Astrocyte (in vitro differentiated cells and primary cell): ENCODE measurements around the gene MARK1. TPM values are rescaled to one million over a fixed set of nuclear protein-coding genes. Genes with fewer than 3 reads are reported as not detected.

Experiments
- DNase-seq: peaks from one replicate; pipeline ENCODE4 v3.0.0-alpha.2; 2010; ENCODE audit warnings: low read depth
- FAIRE-seq: peaks from 2 replicates; lab custom pipeline; 2011; peaks lifted over from hg19 to GRCh38; lab: Jason Lieb, UNC
- H2AFZ ChIP-seq: 2 replicates; pipeline ENCODE4 v1.6.0; 2012; ENCODE audit warnings: low read depth, low read length, inconsistent platforms
- H3K27ac ChIP-seq: 2 replicates; pipeline ENCODE4 v1.5.1; 2011; ENCODE audit warnings: low read depth, low read length, inconsistent platforms
- H3K27me3 ChIP-seq: 2 replicates; pipeline ENCODE4 v1.6.0; 2011; ENCODE audit warnings: low read length, inconsistent platforms; ENCODE audit not compliant: insufficient read depth
- H3K36me3 ChIP-seq: 2 replicates; pipeline ENCODE4 v1.5.1; 2011; ENCODE audit warnings: low read length, inconsistent platforms; ENCODE audit not compliant: insufficient read depth
- H3K4me1 ChIP-seq: 2 replicates; pipeline ENCODE4 v1.5.1; 2011; ENCODE audit warnings: low read length, inconsistent platforms; ENCODE audit not compliant: insufficient read depth
- H3K4me2 ChIP-seq: 2 replicates; pipeline ENCODE4 v1.6.0; 2012; ENCODE audit warnings: low read length, inconsistent platforms
- H3K4me3 ChIP-seq: 2 replicates; pipeline ENCODE4 v1.5.1; 2011; ENCODE audit warnings: low read depth, mild to moderate bottlenecking, low read length, inconsistent platforms; ENCODE audit not compliant: insufficient read depth
- H3K79me2 ChIP-seq: 2 replicates; pipeline ENCODE4 v1.6.0; 2012; ENCODE audit warnings: mild to moderate bottlenecking, low read length, inconsistent platforms; ENCODE audit not compliant: insufficient read depth
- H3K9ac ChIP-seq: 2 replicates; pipeline ENCODE4 v1.6.0; 2012; ENCODE audit warnings: mild to moderate bottlenecking, low read length, inconsistent platforms
- H3K9me3 ChIP-seq: 2 replicates; pipeline ENCODE4 v1.5.1; 2012; ENCODE audit warnings: low read depth, mild to moderate bottlenecking, low read length, inconsistent platforms; ENCODE audit not compliant: insufficient read depth
- H4K20me1 ChIP-seq: 2 replicates; pipeline ENCODE4 v1.6.0; 2012; ENCODE audit warnings: low read length, inconsistent platforms; ENCODE audit not compliant: insufficient read depth
- H3K27ac Mint-ChIP-seq: one replicate; pipeline ENCODE4 v1.8.0; 2021; ENCODE audit warnings: mild to moderate bottlenecking, mixed read lengths; ENCODE audit not compliant: unreplicated experiment
- H3K27me3 Mint-ChIP-seq: one replicate; pipeline ENCODE4 v1.8.0; 2021; ENCODE audit warnings: low read depth, mixed read lengths; ENCODE audit not compliant: unreplicated experiment
- H3K36me3 Mint-ChIP-seq: one replicate; pipeline ENCODE4 v1.8.0; 2021; ENCODE audit warnings: low read depth, mixed read lengths; ENCODE audit not compliant: unreplicated experiment
- H3K4me1 Mint-ChIP-seq: one replicate; pipeline ENCODE4 v1.8.0; 2021; ENCODE audit warnings: low read depth, mixed read lengths; ENCODE audit not compliant: unreplicated experiment
- H3K4me3 Mint-ChIP-seq: one replicate; pipeline ENCODE4 v1.8.0; 2021; ENCODE audit warnings: mild to moderate bottlenecking, moderate library complexity, mixed read lengths; ENCODE audit not compliant: unreplicated experiment
- H3K9me3 Mint-ChIP-seq: one replicate; pipeline ENCODE4 v1.8.0; 2021; ENCODE audit warnings: mild to moderate bottlenecking, mixed read lengths; ENCODE audit not compliant: unreplicated experiment
- EZH2 ChIP-seq: IDR thresholded peaks from 2 replicates; pipeline ENCODE4 v1.6.1; 2012; ENCODE audit warnings: mild to moderate bottlenecking, low read length, inconsistent platforms; ENCODE audit not compliant: insufficient read depth
- total RNA-seq: library from RNA; stranded (reverse); gene quantifications from 2 replicates; pipeline ENCODE4 v1.2.1, GENCODE V29; 2021
- TF ChIP-seq, protein P1 (sequence below): IDR thresholded peaks from 2 replicates; pipeline ENCODE4 v1.5.1; 2011; ENCODE audit warnings: low read depth, mild to moderate bottlenecking, inconsistent platforms, low read length, moderate library complexity; ENCODE audit not compliant: insufficient read depth

Gene MARK1
- total RNA-seq, 1 donor from 2014 or later = 10.8 TPM

GRCh38 chr1:220566869-220567268 is 38.9 kb downstream of the MARK1 start:
- no peak for TF ChIP-seq EZH2
- TF ChIP-seq, protein P1, sequence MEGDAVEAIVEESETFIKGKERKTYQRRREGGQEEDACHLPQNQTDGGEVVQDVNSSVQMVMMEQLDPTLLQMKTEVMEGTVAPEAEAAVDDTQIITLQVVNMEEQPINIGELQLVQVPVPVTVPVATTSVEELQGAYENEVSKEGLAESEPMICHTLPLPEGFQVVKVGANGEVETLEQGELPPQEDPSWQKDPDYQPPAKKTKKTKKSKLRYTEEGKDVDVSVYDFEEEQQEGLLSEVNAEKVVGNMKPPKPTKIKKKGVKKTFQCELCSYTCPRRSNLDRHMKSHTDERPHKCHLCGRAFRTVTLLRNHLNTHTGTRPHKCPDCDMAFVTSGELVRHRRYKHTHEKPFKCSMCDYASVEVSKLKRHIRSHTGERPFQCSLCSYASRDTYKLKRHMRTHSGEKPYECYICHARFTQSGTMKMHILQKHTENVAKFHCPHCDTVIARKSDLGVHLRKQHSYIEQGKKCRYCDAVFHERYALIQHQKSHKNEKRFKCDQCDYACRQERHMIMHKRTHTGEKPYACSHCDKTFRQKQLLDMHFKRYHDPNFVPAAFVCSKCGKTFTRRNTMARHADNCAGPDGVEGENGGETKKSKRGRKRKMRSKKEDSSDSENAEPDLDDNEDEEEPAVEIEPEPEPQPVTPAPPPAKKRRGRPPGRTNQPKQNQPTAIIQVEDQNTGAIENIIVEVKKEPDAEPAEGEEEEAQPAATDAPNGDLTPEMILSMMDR = no peak
- Histone ChIP-seq H3K27ac (no peak overlapping the region), H3K4me2 (no peak overlapping the region), H2AFZ (no peak overlapping the region), H3K9ac (no peak overlapping the region), H4K20me1 (no peaks in the 10 kb centered on the region), H3K9me3 (no peaks in the 10 kb centered on the region), H3K4me1 (no peaks in the 10 kb centered on the region), H3K79me2 (no peaks in the 10 kb centered on the region), H3K36me3 (no peaks in the 10 kb centered on the region), H3K27me3 (no peaks in the 10 kb centered on the region), H3K4me3 (no peak overlapping the region)
- FAIRE-seq (no peak), DNase-seq (no peak)
- H3K4me1 Mint-ChIP-seq = peaks cover 10% of the 10 kb centered on the region
- H3K27me3 Mint-ChIP-seq = no peaks in the 10 kb centered on the region
- H3K9me3 Mint-ChIP-seq = no peaks in the 10 kb centered on the region
- no peak overlapping the region for H3K27ac Mint-ChIP-seq
- no peak overlapping the region for H3K4me3 Mint-ChIP-seq
- H3K36me3 Mint-ChIP-seq = no peaks in the 10 kb centered on the region

DNA sequence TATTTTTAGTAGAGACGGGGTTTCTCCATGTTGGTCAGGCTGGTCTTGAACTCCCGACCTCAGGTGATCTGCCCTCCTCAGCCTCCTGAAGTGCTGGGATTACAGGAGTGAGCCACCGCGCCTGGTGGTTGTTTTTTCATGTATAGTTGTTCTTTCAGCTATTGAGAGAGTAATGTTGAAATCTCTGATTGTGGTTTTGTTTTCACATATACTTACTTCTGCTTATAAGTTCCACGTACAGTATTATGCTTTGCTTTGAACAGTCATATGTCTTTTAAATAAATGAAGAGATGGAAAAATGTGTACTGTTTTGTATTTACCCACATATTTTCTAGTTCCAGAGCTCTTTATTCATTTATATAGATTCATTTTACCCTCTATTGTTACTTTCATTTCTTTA is 44.5 kb downstream of the MARK1 start:
- H3K36me3 ChIP-seq = no peaks in the 10 kb centered on the region

DNA sequence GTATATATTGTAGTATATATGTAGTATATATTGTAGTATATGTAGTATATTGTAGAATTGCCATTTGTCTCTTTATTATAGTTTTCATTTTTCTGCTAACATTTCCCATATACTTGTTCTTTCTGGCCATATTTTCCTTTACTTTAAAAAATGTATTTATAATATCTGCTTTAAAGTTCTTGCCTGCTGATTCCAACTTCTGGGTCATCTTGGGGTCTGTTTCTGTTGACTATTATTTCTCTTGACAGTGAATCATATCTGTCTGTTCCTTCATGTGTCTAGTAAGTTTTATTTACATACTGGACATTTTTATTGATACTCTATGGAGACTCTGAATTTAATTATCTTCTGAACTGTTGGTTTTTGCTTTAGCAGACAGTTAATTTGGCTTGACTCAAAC is 45.9 kb downstream of the MARK1 start:
- Histone ChIP-seq H3K4me1 (no peaks in the 10 kb centered on the region), H3K79me2 (no peaks in the 10 kb centered on the region), H4K20me1 (no peaks in the 10 kb centered on the region), H3K9ac (no peak overlapping the region), H3K9me3 (no peaks in the 10 kb centered on the region), H3K27me3 (no peaks in the 10 kb centered on the region), H3K27ac (no peak overlapping the region), H3K4me3 (no peak overlapping the region), H2AFZ (no peak overlapping the region), H3K36me3 (no peaks in the 10 kb centered on the region), H3K4me2 (no peak overlapping the region)
- Mint-ChIP-seq H3K27ac (no peak overlapping the region), H3K27me3 (no peaks in the 10 kb centered on the region), H3K4me3 (no peak overlapping the region), H3K9me3 (peaks cover 7% of the 10 kb centered on the region), H3K36me3 (peaks cover 3% of the 10 kb centered on the region), H3K4me1 (peaks cover 2% of the 10 kb centered on the region)
- no peak for FAIRE-seq
- TF ChIP-seq, protein P1 = no peak
- no peak for TF ChIP-seq EZH2
- no peak for DNase-seq

More for the DNA sequence above, 44.5 kb downstream of the MARK1 start:
- peaks cover 3% of the 10 kb centered on the region for H3K36me3 Mint-ChIP-seq
- H3K9me3 Mint-ChIP-seq = peaks cover 7% of the 10 kb centered on the region
- H3K27me3 Mint-ChIP-seq = no peaks in the 10 kb centered on the region
- DNase-seq = no peak
- peaks cover 2% of the 10 kb centered on the region for H3K4me1 Mint-ChIP-seq
- no peak overlapping the region for H3K9ac ChIP-seq
- no peaks in the 10 kb centered on the region for H3K4me1 ChIP-seq
- H3K4me3 Mint-ChIP-seq = no peak overlapping the region
- H3K27ac ChIP-seq = no peak overlapping the region
- H3K4me3 ChIP-seq = no peak overlapping the region
- no peak for FAIRE-seq
- H2AFZ ChIP-seq = no peak overlapping the region
- no peaks in the 10 kb centered on the region for H3K79me2 ChIP-seq
- H4K20me1 ChIP-seq = no peaks in the 10 kb centered on the region
- no peaks in the 10 kb centered on the region for H3K9me3 ChIP-seq
- H3K27me3 ChIP-seq = no peaks in the 10 kb centered on the region
- TF ChIP-seq, protein P1 = no peak
- TF ChIP-seq EZH2 = no peak
- no peak overlapping the region for H3K4me2 ChIP-seq
- no peak overlapping the region for H3K27ac Mint-ChIP-seq
